Stimulated activated CD8-positive, alpha-beta memory T cell treated with anti-CD3 and anti-CD28 coated beads, Interleukin-15, amount 100 ng/mL, for 24 hours (primary cell): ENCODE data around the gene PARP1.
"Not testable (repeated sequence)": the region's sequence is repeated elsewhere in the genome, so short reads cannot be mapped to it uniquely, and the experiment has no call there.

Experiments
- DNase-seq: peaks from one replicate; pipeline ENCODE4 v3.0.0-alpha.2; 2020; ENCODE audit warnings: low read depth

Gene PARP1

GRCh38 chr1:226350519-226350865 lies 57.4 kb downstream of the PARP1 start:
- DNase-seq, result no peak

GRCh38 chr1:226349801-226350518 lies 57.9 kb downstream of the PARP1 start:
- no peak for DNase-seq

GRCh38 chr1:226349081-226349480 lies 58.8 kb downstream of the PARP1 start:
- no peak for DNase-seq

- DNase-seq, result no peak
Observed at GRCh38 chr1:226344441-226345259, 63.2 kb downstream of the PARP1 start.

GRCh38 chr1:226342656-226343055 lies 65.2 kb downstream of the PARP1 start:
- DNase-seq, result no peak

- not testable (repeated sequence) for DNase-seq
Observed at GRCh38 chr1:226340111-226340510, 67.8 kb downstream of the PARP1 start.

GRCh38 chr1:226337276-226337875 lies 70.5 kb downstream of the PARP1 start:
- DNase-seq, result no peak

GRCh38 chr1:226335661-226336060 lies 72.2 kb downstream of the PARP1 start:
- no peak for DNase-seq

- DNase-seq, result no peak
Observed at GRCh38 chr1:226332947-226333346, 74.9 kb downstream of the PARP1 start.

- no peak for DNase-seq
Observed at GRCh38 chr1:226329237-226329636, 78.7 kb downstream of the PARP1 start.

GRCh38 chr1:226327761-226328162 lies 80.1 kb downstream of the PARP1 start:
- DNase-seq, result no peak

- no peak for DNase-seq
Observed at GRCh38 chr1:226325178-226325577, 82.7 kb downstream of the PARP1 start.

- no peak for DNase-seq
Observed at GRCh38 chr1:226324479-226324878, 83.4 kb downstream of the PARP1 start.

GRCh38 chr1:226322986-226323385 lies 84.9 kb downstream of the PARP1 start:
- DNase-seq, result no peak

- no peak for DNase-seq
Observed at GRCh38 chr1:226320930-226321329, 87.0 kb downstream of the PARP1 start.

- DNase-seq, result no peak
Observed at GRCh38 chr1:226318471-226318870, 89.4 kb downstream of the PARP1 start.

- no peak for DNase-seq
Observed at GRCh38 chr1:226314055-226314454, 93.8 kb downstream of the PARP1 start.

- no peak for DNase-seq
Observed at GRCh38 chr1:226312065-226312464, 95.8 kb downstream of the PARP1 start.

GRCh38 chr1:226311376-226311775 lies 96.5 kb downstream of the PARP1 start:
- DNase-seq, result no peak
